ENCODE measurements around the gene PLCD3. TPM values are rescaled to one million over a fixed set of nuclear protein-coding genes. Genes with fewer than 3 reads are reported as not detected.
A peak's percentile ranks its signal among the peaks of the same experiment; 100 is the strongest.

Gene PLCD3
- total and polyA plus RNA-seq, 2 donors (not counting 1 experiment from before 2014, with no cell fraction given), result 32.8 to 59.8 TPM

GRCh38 chr17:45096141-45096540, 36.2 kb downstream of the PLCD3 start:
- no peak overlapping the region for H3K4me2 ChIP-seq (ENCODE audit: extremely low read depth, insufficient read depth, low read length)
- H3K4me3 ChIP-seq (replicated peaks in 1 of 4; ENCODE audit: control extremely low read depth in 1 of 4, insufficient read depth in 1 of 4, low read depth in 3 of 4, low read length in 4 of 4), result no peak overlapping the region
- H3K79me2 ChIP-seq (ENCODE audit: control insufficient read depth, insufficient read depth, low read length), result peaks cover under 1% of the 10 kb centered on the region
- H3K9me3 ChIP-seq (ENCODE audit: control insufficient read depth, insufficient read depth, low read depth, low read length), result no peaks in the 10 kb centered on the region
- TF ChIP-seq, protein P1, sequence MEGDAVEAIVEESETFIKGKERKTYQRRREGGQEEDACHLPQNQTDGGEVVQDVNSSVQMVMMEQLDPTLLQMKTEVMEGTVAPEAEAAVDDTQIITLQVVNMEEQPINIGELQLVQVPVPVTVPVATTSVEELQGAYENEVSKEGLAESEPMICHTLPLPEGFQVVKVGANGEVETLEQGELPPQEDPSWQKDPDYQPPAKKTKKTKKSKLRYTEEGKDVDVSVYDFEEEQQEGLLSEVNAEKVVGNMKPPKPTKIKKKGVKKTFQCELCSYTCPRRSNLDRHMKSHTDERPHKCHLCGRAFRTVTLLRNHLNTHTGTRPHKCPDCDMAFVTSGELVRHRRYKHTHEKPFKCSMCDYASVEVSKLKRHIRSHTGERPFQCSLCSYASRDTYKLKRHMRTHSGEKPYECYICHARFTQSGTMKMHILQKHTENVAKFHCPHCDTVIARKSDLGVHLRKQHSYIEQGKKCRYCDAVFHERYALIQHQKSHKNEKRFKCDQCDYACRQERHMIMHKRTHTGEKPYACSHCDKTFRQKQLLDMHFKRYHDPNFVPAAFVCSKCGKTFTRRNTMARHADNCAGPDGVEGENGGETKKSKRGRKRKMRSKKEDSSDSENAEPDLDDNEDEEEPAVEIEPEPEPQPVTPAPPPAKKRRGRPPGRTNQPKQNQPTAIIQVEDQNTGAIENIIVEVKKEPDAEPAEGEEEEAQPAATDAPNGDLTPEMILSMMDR (conservative IDR thresholded peaks at IDR 0.05 in 1 of 2, IDR thresholded peaks at IDR 0.05 in 1 of 2; ENCODE audit: low read depth in 1 of 2, low read length in 2 of 2), result peak; percentile 58 to 67
- no peak for TF ChIP-seq EZH2 (IDR thresholded peaks at IDR 0.05; ENCODE audit: low read length, missing control alignments)
- no peaks in the 10 kb centered on the region for H3K27me3 ChIP-seq (ENCODE audit: control insufficient read depth, insufficient read depth, low read length)
- peaks cover 22% of the 10 kb centered on the region for H3K4me1 ChIP-seq (ENCODE audit: control insufficient read depth, extremely low read depth, insufficient read depth, low read length)
- DNase-seq (ENCODE audit: low read depth in 2 of 2), result peak; percentile 23 to 48
- H2AFZ ChIP-seq (ENCODE audit: low read length), result no peak overlapping the region
- H3K27ac ChIP-seq (ENCODE audit: insufficient read depth, low read length), result no peak overlapping the region
- no peaks in the 10 kb centered on the region for H4K20me1 ChIP-seq (ENCODE audit: control insufficient read depth, extremely low read depth, insufficient read depth, low read length)
- peaks cover 30% of the 10 kb centered on the region for H3K36me3 ChIP-seq (ENCODE audit: control insufficient read depth, insufficient read depth, low read length)
- H3K9ac ChIP-seq (ENCODE audit: insufficient read depth, low read length), result no peak overlapping the region

GRCh38 chr17:45093444-45094110, 38.7 kb downstream of the PLCD3 start:
- TF ChIP-seq EZH2 (IDR thresholded peaks at IDR 0.05; ENCODE audit: low read length, missing control alignments), result no peak
- Histone ChIP-seq H3K79me2 (ENCODE audit: control insufficient read depth, insufficient read depth, low read length) (peaks cover 1% of the 10 kb centered on the region), H3K27me3 (ENCODE audit: control insufficient read depth, insufficient read depth, low read length) (no peaks in the 10 kb centered on the region), H3K4me2 (ENCODE audit: extremely low read depth, insufficient read depth, low read length) (peak overlapping the region; percentile 28), H3K4me1 (ENCODE audit: control insufficient read depth, extremely low read depth, insufficient read depth, low read length) (peaks cover 24% of the 10 kb centered on the region), H3K9ac (ENCODE audit: insufficient read depth, low read length) (peak overlapping the region; percentile 37), H4K20me1 (ENCODE audit: control insufficient read depth, extremely low read depth, insufficient read depth, low read length) (no peaks in the 10 kb centered on the region), H3K4me3 (replicated peaks in 1 of 4; ENCODE audit: control extremely low read depth in 1 of 4, insufficient read depth in 1 of 4, low read depth in 3 of 4, low read length in 4 of 4) (no peak overlapping the region), H3K27ac (ENCODE audit: insufficient read depth, low read length) (peak overlapping the region; percentile 93), H3K9me3 (ENCODE audit: control insufficient read depth, insufficient read depth, low read depth, low read length) (no peaks in the 10 kb centered on the region), H3K36me3 (ENCODE audit: control insufficient read depth, insufficient read depth, low read length) (peaks cover 34% of the 10 kb centered on the region), H2AFZ (ENCODE audit: low read length) (no peak overlapping the region)
- DNase-seq (ENCODE audit: low read depth in 2 of 2), result peak in 1 of 2 donors; percentile 65

GRCh38 chr17:45092911-45093430, 39.3 kb downstream of the PLCD3 start:
- peaks cover 30% of the 10 kb centered on the region for H3K36me3 ChIP-seq (ENCODE audit: control insufficient read depth, insufficient read depth, low read length)

More at GRCh38 chr17:45092911-45093430, 39.3 kb downstream of the PLCD3 start:
- Histone ChIP-seq H2AFZ (ENCODE audit: low read length) (no peak overlapping the region), H3K9me3 (ENCODE audit: control insufficient read depth, insufficient read depth, low read depth, low read length) (no peaks in the 10 kb centered on the region), H3K79me2 (ENCODE audit: control insufficient read depth, insufficient read depth, low read length) (peaks cover 1% of the 10 kb centered on the region), H3K4me3 (replicated peaks in 1 of 4; ENCODE audit: control extremely low read depth in 1 of 4, insufficient read depth in 1 of 4, low read depth in 3 of 4, low read length in 4 of 4) (no peak overlapping the region), H3K4me2 (ENCODE audit: extremely low read depth, insufficient read depth, low read length) (peak overlapping the region; percentile 28), H3K27me3 (ENCODE audit: control insufficient read depth, insufficient read depth, low read length) (no peaks in the 10 kb centered on the region), H4K20me1 (ENCODE audit: control insufficient read depth, extremely low read depth, insufficient read depth, low read length) (no peaks in the 10 kb centered on the region), H3K9ac (ENCODE audit: insufficient read depth, low read length) (peak overlapping the region; percentile 37), H3K4me1 (ENCODE audit: control insufficient read depth, extremely low read depth, insufficient read depth, low read length) (peaks cover 23% of the 10 kb centered on the region), H3K27ac (ENCODE audit: insufficient read depth, low read length) (peak overlapping the region; percentile 93)
- TF ChIP-seq, protein P1 (conservative IDR thresholded peaks at IDR 0.05 in 1 of 2, IDR thresholded peaks at IDR 0.05 in 1 of 2; ENCODE audit: low read depth in 1 of 2, low read length in 2 of 2), result no peak
- TF ChIP-seq EZH2 (IDR thresholded peaks at IDR 0.05; ENCODE audit: low read length, missing control alignments), result no peak
- peak; percentile 99 to 100 for DNase-seq (ENCODE audit: low read depth in 2 of 2)
